ENCODE data around the gene PINK1.
"Not testable (repeated sequence)": the region's sequence is repeated elsewhere in the genome, so short reads cannot be mapped to it uniquely, and the experiment has no call there.

PINK1 gene

GRCh38 chr1:20644416-20644815 is 11.2 kb downstream of the PINK1 start:
- no peak for DNase-seq (ENCODE audit: low spot score)

- DNase-seq (ENCODE audit: low spot score), result no peak
These were observed 12.2 kb downstream of the PINK1 start for GRCh38 chr1:20645414-20645813.

- no peak for DNase-seq (ENCODE audit: low spot score)
These were observed 15.2 kb downstream of the PINK1 start for GRCh38 chr1:20648438-20648837.

- no peak for DNase-seq (ENCODE audit: low spot score)
These were observed 15.7 kb downstream of the PINK1 start for GRCh38 chr1:20648946-20649345.

GRCh38 chr1:20652300-20652699 is 19.0 kb downstream of the PINK1 start:
- no peak for DNase-seq (ENCODE audit: low spot score)

- no peak for DNase-seq (ENCODE audit: low spot score)
These were observed 20.9 kb downstream of the PINK1 start for GRCh38 chr1:20654104-20654690.

- no peak for DNase-seq (ENCODE audit: low spot score)
These were observed 23.8 kb downstream of the PINK1 start for GRCh38 chr1:20657024-20657423.

GRCh38 chr1:20658166-20658915 is 25.1 kb downstream of the PINK1 start:
- no peak for DNase-seq (ENCODE audit: low spot score)

GRCh38 chr1:20660363-20660762 is 27.1 kb downstream of the PINK1 start:
- DNase-seq (ENCODE audit: low spot score), result no peak

GRCh38 chr1:20660847-20661206 is 27.6 kb downstream of the PINK1 start:
- peak; percentile 17 for DNase-seq (ENCODE audit: low spot score)

- DNase-seq (ENCODE audit: low spot score), result peak; percentile 98
These were observed 28.2 kb downstream of the PINK1 start, which contains the start of gene DDOST for GRCh38 chr1:20661207-20662109. DDOST (minus strand) TSS chr1:20661369; CDS start chr1:20661350, 19 bp downstream.

- DNase-seq (ENCODE audit: low spot score), result peak; percentile 53
These were observed 28.8 kb downstream of the PINK1 start for GRCh38 chr1:20662110-20662475.

- no peak for DNase-seq (ENCODE audit: low spot score)
These were observed 30.1 kb downstream of the PINK1 start for GRCh38 chr1:20663365-20663764.

- no peak for DNase-seq (ENCODE audit: low spot score)
These were observed 30.9 kb downstream of the PINK1 start for GRCh38 chr1:20663969-20664715.

- DNase-seq (ENCODE audit: low spot score), result no peak
These were observed 32.5 kb downstream of the PINK1 start for GRCh38 chr1:20665726-20666125.

- DNase-seq (ENCODE audit: low spot score), result no peak
These were observed 32.9 kb downstream of the PINK1 start for GRCh38 chr1:20666146-20666545.

- peak; percentile 74 for DNase-seq (ENCODE audit: low spot score)
These were observed 33.5 kb downstream of the PINK1 start for GRCh38 chr1:20666804-20667203.

GRCh38 chr1:20668581-20668980 is 35.3 kb downstream of the PINK1 start:
- no peak for DNase-seq (ENCODE audit: low spot score)

- DNase-seq (ENCODE audit: low spot score), result no peak
These were observed 37.7 kb downstream of the PINK1 start for GRCh38 chr1:20670936-20671335.

GRCh38 chr1:20672265-20672632 is 39.0 kb downstream of the PINK1 start:
- DNase-seq (ENCODE audit: low spot score), result no peak

GRCh38 chr1:20673626-20674025 is 40.4 kb downstream of the PINK1 start:
- DNase-seq (ENCODE audit: low spot score), result not testable (repeated sequence)

GRCh38 chr1:20678599-20678998 is 45.3 kb downstream of the PINK1 start:
- DNase-seq (ENCODE audit: low spot score), result no peak
